PFSK-1 (cell line): ENCODE measurements around the gene SLC35F1.

ENCODE experiments used
- POLR2AphosphoS5 ChIP-seq: IDR thresholded peaks from 2 replicates; pipeline ENCODE4 v1.6.1; 2012; ENCODE audit warnings: low read depth, mild to moderate bottlenecking, control low read depth, low read length, moderate library complexity
- TAF1 ChIP-seq: IDR thresholded peaks from 2 replicates; pipeline ENCODE4 v1.6.1; 2012; ENCODE audit warnings: low read length, control low read depth, borderline replicate concordance; ENCODE audit not compliant: insufficient read depth

GRCh38 chr6:118316796-118317384 lies 409.8 kb downstream of the SLC35F1 start:
- no peak for TF ChIP-seq POLR2AphosphoS5
- TF ChIP-seq TAF1 = no peak
